Measurements from ENCODE around the gene LMF1.
A peak's percentile ranks its signal among the peaks of the same experiment; 100 is the strongest.

Gene LMF1

DNA sequence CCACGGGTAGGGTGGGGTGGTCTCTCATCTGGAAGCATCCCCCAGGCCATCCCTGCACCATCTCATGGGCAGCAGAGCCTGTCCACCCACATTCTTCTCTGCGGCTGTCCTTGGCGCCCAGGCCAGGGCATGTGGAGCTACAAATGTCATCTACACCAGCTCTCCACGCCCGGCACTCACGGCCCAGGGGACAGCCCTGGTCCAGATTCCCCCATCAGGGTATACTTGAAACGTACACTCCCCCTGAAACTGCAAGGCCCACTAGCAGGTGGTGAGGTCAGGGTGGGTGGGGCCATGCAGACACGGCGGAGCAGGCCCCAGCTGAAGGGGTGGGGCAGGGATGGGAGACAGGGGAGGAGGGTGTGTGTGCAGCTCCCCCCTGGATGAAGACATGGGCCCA, 7.6 kb upstream of the LMF1 start:
- peaks cover 13% of the 10 kb centered on the region for H3K27me3 ChIP-seq (ENCODE audit: insufficient read depth, low read depth, severe bottlenecking)
- no peak overlapping the region for H3K27ac ChIP-seq
- H3K36me3 ChIP-seq: no peaks in the 10 kb centered on the region
- TF ChIP-seq, protein P1, sequence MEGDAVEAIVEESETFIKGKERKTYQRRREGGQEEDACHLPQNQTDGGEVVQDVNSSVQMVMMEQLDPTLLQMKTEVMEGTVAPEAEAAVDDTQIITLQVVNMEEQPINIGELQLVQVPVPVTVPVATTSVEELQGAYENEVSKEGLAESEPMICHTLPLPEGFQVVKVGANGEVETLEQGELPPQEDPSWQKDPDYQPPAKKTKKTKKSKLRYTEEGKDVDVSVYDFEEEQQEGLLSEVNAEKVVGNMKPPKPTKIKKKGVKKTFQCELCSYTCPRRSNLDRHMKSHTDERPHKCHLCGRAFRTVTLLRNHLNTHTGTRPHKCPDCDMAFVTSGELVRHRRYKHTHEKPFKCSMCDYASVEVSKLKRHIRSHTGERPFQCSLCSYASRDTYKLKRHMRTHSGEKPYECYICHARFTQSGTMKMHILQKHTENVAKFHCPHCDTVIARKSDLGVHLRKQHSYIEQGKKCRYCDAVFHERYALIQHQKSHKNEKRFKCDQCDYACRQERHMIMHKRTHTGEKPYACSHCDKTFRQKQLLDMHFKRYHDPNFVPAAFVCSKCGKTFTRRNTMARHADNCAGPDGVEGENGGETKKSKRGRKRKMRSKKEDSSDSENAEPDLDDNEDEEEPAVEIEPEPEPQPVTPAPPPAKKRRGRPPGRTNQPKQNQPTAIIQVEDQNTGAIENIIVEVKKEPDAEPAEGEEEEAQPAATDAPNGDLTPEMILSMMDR (IDR thresholded peaks at IDR 0.05; ENCODE audit: low read depth, low read length): no peak
- H3K4me3 ChIP-seq (ENCODE audit: low read depth, low read length): no peak overlapping the region
- no peak for DNase-seq
- H3K9me3 ChIP-seq (ENCODE audit: severe bottlenecking): no peaks in the 10 kb centered on the region

- no peak overlapping the region for H3K4me3 ChIP-seq (ENCODE audit: low read depth, low read length)
- H3K36me3 ChIP-seq: no peaks in the 10 kb centered on the region
- no peaks in the 10 kb centered on the region for H3K9me3 ChIP-seq (ENCODE audit: severe bottlenecking)
- peaks cover 9% of the 10 kb centered on the region for H3K27me3 ChIP-seq (ENCODE audit: insufficient read depth, low read depth, severe bottlenecking)
- no peak overlapping the region for H3K27ac ChIP-seq
- TF ChIP-seq, protein P1 (IDR thresholded peaks at IDR 0.05; ENCODE audit: low read depth, low read length): no peak
- no peak for DNase-seq
Measured at GRCh38 chr16:977896-978295, 7.1 kb upstream of the LMF1 start.

- H3K36me3 ChIP-seq: no peaks in the 10 kb centered on the region
- peaks cover 2% of the 10 kb centered on the region for H3K27me3 ChIP-seq (ENCODE audit: insufficient read depth, low read depth, severe bottlenecking)
- H3K27ac ChIP-seq: no peak overlapping the region
- H3K9me3 ChIP-seq (ENCODE audit: severe bottlenecking): no peaks in the 10 kb centered on the region
- no peak overlapping the region for H3K4me3 ChIP-seq (ENCODE audit: low read depth, low read length)
- TF ChIP-seq, protein P1 (IDR thresholded peaks at IDR 0.05; ENCODE audit: low read depth, low read length): no peak
- DNase-seq: no peak
Measured at GRCh38 chr16:977081-977701, 6.4 kb upstream of the LMF1 start.

- Histone ChIP-seq H3K27me3 (ENCODE audit: insufficient read depth, low read depth, severe bottlenecking) (no peaks in the 10 kb centered on the region), H3K9me3 (ENCODE audit: severe bottlenecking) (no peaks in the 10 kb centered on the region), H3K4me3 (ENCODE audit: low read depth, low read length) (no peak overlapping the region; the same call in 1 of the 2 replicates), H3K27ac (peak overlapping the region; percentile 46), H3K36me3 (no peaks in the 10 kb centered on the region)
- TF ChIP-seq, protein P1 (IDR thresholded peaks at IDR 0.05; ENCODE audit: low read depth, low read length): no peak
- DNase-seq: peak; percentile 72
Measured at GRCh38 chr16:976389-976931, 5.7 kb upstream of the LMF1 start.

- TF ChIP-seq, protein P1 (IDR thresholded peaks at IDR 0.05; ENCODE audit: low read depth, low read length): no peak
- Histone ChIP-seq H3K4me3 (ENCODE audit: low read depth, low read length) (no peak overlapping the region), H3K27me3 (ENCODE audit: insufficient read depth, low read depth, severe bottlenecking) (no peaks in the 10 kb centered on the region), H3K9me3 (ENCODE audit: severe bottlenecking) (no peaks in the 10 kb centered on the region), H3K36me3 (no peaks in the 10 kb centered on the region), H3K27ac (no peak overlapping the region)
- no peak for DNase-seq
Measured at GRCh38 chr16:975291-975690, 4.5 kb upstream of the LMF1 start.
